K562 treated with DMSO at 1 percent for 4 hours (cell line): ENCODE data around the gene PHC2. TPM values are rescaled to one million over a fixed set of nuclear protein-coding genes. Genes with fewer than 3 reads are reported as not detected.

Source experiments
- total RNA-seq: library from RNA; unstranded; fragments of 300-600 nt; gene quantifications from 2 replicates; pipeline ENCODE4 v1.2.3, GENCODE V29; 2022; ENCODE audit not compliant: insufficient read depth

The PHC2 gene
- 57.7 and 68.1 TPM in 2 replicates for total RNA-seq

DNA sequence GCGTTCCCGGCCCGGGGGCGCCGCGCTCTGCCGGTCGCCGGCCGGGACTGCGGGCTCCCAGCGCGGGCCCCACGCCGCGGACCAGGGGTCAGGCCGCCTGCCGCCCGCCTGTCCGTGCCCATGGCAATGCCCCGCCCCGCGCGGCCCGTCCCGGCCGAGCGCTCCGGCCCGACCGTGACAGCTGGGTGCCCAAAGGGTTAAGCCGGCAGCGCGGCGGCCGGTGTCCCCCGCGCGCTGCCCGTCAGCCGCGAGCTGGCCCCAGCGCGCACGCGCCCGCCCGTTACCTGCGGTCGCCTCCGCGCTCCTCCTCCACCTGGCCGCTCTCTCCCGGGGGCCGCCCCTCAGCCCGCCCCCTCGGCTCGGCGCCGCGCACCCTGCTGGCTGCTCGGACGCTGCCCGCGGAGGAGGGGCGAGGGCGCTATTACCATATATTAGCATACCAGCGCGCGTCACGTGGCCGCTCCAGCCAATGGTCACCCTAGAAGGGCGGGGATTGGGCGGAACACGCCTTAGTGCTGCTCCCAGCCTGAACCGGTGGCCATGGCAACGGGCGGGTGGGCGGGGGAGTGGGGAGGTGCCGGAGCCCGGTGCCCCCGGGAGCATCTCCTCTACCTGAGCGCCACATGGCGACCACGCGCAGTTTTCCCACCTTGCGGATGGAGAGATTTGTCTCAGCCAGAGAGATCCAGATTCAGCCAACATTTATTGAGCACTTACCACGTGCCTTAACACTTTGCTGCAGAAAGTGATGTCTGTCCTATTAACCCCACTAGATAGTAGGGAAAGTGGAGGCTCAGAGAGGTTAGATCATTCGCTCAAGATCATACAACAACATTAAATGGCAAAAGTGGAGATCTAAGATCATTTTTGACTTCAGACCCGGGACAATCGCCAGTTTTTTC, at the start of gene PHC2:
TSS of gene PHC2 (minus strand) at position 404 of the 902 bp plus-strand sequence. CDS start 55,556 bp downstream, outside the sequence.

DNA sequence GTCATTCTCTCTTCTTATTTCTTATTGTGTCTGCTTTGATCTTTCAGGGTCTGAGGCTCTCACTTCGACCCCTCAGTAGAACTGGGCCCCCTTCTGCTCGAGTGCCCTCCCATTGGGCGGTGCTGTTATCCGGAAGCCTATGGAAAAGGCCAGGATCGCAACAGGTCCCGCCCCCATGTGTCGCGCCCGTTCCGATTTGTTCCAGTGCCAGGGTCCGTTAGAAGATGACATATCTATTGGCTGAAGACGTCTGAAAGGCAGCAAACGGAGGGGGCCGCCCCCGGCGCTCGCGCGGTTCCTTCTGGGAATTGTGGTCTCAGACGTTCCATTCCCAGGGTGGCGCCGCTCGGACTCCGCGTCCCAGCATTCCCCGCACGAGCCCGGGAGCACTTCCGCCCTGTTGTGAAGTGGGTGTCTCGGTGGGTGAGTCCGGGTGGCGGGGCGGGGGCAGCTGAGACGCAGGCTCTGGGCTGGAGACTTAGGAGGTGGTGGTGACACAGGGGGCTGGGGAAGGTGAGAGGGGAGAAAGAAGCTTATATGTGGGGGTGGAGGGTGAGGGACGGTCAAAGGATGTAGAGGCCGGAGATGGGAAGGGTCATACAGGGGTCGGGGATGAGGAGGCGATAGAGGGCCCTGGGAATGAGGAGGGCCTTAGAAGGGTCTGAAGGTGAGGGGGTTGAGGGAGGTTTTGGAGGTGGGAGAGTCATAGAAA, 41.5 kb upstream of the PHC2 start, which contains the start of gene ZSCAN20:
TSS of gene ZSCAN20 (plus strand) at position 377 of the 712 bp plus-strand sequence. CDS start 6,644 bp downstream, outside the sequence.

DNA sequence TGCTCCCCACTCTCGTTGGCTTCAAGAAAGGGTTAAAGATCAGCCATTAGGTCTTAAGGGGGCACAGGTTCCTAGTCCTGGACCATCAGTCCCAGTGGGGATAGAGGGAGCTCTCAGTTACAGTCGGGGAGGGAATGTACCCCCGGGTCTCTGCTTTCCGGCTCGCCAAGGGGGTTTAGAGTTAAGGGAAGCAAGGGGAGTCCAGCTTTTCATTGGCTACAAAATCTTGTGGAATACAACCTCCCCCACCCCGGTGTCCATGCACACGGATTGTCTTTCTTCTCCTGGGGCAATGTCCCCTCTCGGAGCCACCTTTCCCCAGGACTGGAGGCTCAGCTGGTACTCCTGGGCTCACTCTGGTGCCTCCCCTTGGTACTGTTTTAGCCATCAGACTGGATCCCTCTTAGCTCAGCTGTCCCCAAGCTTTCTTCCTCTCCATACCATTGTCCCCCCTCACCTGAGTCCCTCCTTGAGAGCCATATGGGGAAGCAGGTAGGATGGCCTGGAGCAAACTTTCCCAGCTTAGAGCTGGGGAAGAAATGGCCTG, 110.2 kb downstream of the PHC2 start, which contains the start of gene A3GALT2:
TSS of gene A3GALT2 (minus strand) at position 480 of the 547 bp plus-strand sequence. CDS start at position 480, 0 bp downstream.

Other genes starting within 250 kb of the PHC2 start
- 4.6 and 5.1 TPM in 2 replicates for gene TRIM62, start 249.1 kb downstream of the PHC2 start, total RNA-seq
- 1.2 and 1.7 TPM in 2 replicates for gene ZNF362, start 174.6 kb downstream of the PHC2 start, total RNA-seq
- not detected in 2 replicates for gene A3GALT2, start 110.0 kb downstream of the PHC2 start, total RNA-seq
- gene ZSCAN20, start 41.5 kb upstream of the PHC2 start, total RNA-seq: 2.3 and 2.9 TPM in 2 replicates